Measurements from ENCODE around the gene NRXN3.

GRCh38 chr14:79638672-79639266 lies 1468.6 kb downstream of the NRXN3 start:
- no peak for TF ChIP-seq CTCF (IDR thresholded peaks at IDR 0.05 in 4 of 5, conservative IDR thresholded peaks at IDR 0.05 in 1 of 5)
- TF ChIP-seq POLR2A (IDR thresholded peaks at IDR 0.05): no peak
